ENCODE results near the gene DOCK11.
A peak's percentile ranks its signal among the peaks of the same experiment; 100 is the strongest.
"Not testable (repeated sequence)": the region's sequence is repeated elsewhere in the genome, so short reads cannot be mapped to it uniquely, and the experiment has no call there.

Gene DOCK11

GRCh38 chrX:118474586-118474985, 21.0 kb upstream of the DOCK11 start:
- no peak for DNase-seq (ENCODE audit: low read depth)
- no peak for TF ChIP-seq CTCF (IDR thresholded peaks at IDR 0.05; ENCODE audit: control insufficient read depth, extremely low read depth, insufficient read depth)

GRCh38 chrX:118475903-118476302, 19.7 kb upstream of the DOCK11 start:
- no peak for DNase-seq (ENCODE audit: low read depth)
- no peak overlapping the region for H3K4me3 ChIP-seq (ENCODE audit: low read depth, low read length)
- TF ChIP-seq CTCF (IDR thresholded peaks at IDR 0.05; ENCODE audit: control insufficient read depth, extremely low read depth, insufficient read depth): no peak

More at GRCh38 chrX:118474586-118474985, 21.0 kb upstream of the DOCK11 start:
- H3K4me3 ChIP-seq (ENCODE audit: low read depth, low read length): no peak overlapping the region

GRCh38 chrX:118480172-118480571, 15.4 kb upstream of the DOCK11 start:
- no peak for DNase-seq (ENCODE audit: low read depth)

GRCh38 chrX:118482384-118482783, 13.2 kb upstream of the DOCK11 start:
- not testable (repeated sequence) for DNase-seq (ENCODE audit: low read depth); H3K4me3 ChIP-seq (ENCODE audit: low read depth, low read length)

More at GRCh38 chrX:118480172-118480571, 15.4 kb upstream of the DOCK11 start:
- H3K4me3 ChIP-seq (ENCODE audit: low read depth, low read length): no peak overlapping the region
- no peak for TF ChIP-seq CTCF (IDR thresholded peaks at IDR 0.05; ENCODE audit: control insufficient read depth, extremely low read depth, insufficient read depth)

- no peak overlapping the region for H3K4me3 ChIP-seq (ENCODE audit: low read depth, low read length)
- TF ChIP-seq CTCF (IDR thresholded peaks at IDR 0.05; ENCODE audit: control insufficient read depth, extremely low read depth, insufficient read depth): no peak
- peak; percentile 35 for DNase-seq (ENCODE audit: low read depth)
These were observed 11.3 kb upstream of the DOCK11 start for GRCh38 chrX:118484216-118484903.

- DNase-seq (ENCODE audit: low read depth); H3K4me3 ChIP-seq (ENCODE audit: low read depth, low read length): not testable (repeated sequence)
These were observed 8.9 kb upstream of the DOCK11 start for GRCh38 chrX:118486693-118487092.

GRCh38 chrX:118493016-118493415, 2.6 kb upstream of the DOCK11 start:
- no peak for TF ChIP-seq CTCF (IDR thresholded peaks at IDR 0.05; ENCODE audit: control insufficient read depth, extremely low read depth, insufficient read depth)
- no peak for DNase-seq (ENCODE audit: low read depth)
- no peak overlapping the region for H3K4me3 ChIP-seq (ENCODE audit: low read depth, low read length)

- H3K4me3 ChIP-seq (ENCODE audit: low read depth, low read length): no peak overlapping the region
- no peak for DNase-seq (ENCODE audit: low read depth)
- no peak for TF ChIP-seq CTCF (IDR thresholded peaks at IDR 0.05; ENCODE audit: control insufficient read depth, extremely low read depth, insufficient read depth)
These were observed 1.8 kb upstream of the DOCK11 start for GRCh38 chrX:118493653-118494297.

Measured in LNCaP clone FGC (cell line).